Gastrocnemius medialis (tissue), 4 donors: ENCODE results near the gene ARF3. TPM values are rescaled to one million over a fixed set of nuclear protein-coding genes. Genes with fewer than 3 reads are reported as not detected.

Experiments
- ATAC-seq, 2 donors: fragments of 150-250 bp; one replicate each; pipeline ENCODE4 v1.9.1; 2016
- DNase-seq, 2 donors: peaks; one replicate each; pipeline ENCODE4 v3.0.0-alpha.2; 2019
- H3K27ac ChIP-seq, 4 donors: fragments of 200-600 bp; sonication (generic); 1 replicate in 1 of 4; 2 replicates in 3 of 4; pipeline ENCODE4 v1.5.1; 2016 to 2018; ENCODE audit warnings: mild to moderate bottlenecking in 2 of 4, moderate library complexity in 1 of 4
- H3K27me3 ChIP-seq, 3 donors: fragments of 200-600 bp; sonication (generic) in 2 of 3; 1 replicate in 1 of 3; 2 replicates in 2 of 3; pipeline versions ENCODE4 v1.5.1 to v1.6.0; 2016 to 2019; ENCODE audit warnings: mild to moderate bottlenecking in 1 of 3, moderate library complexity in 1 of 3
- H3K36me3 ChIP-seq, 2 donors: fragments of 200-600 bp; sonication (generic) in 1 of 2; one replicate each; pipeline ENCODE4 v1.5.1; 2017 to 2018
- H3K4me1 ChIP-seq, 2 donors: fragments of 200-600 bp; sonication (generic) in 1 of 2; one replicate each; pipeline ENCODE4 v1.5.1; 2016 to 2017; ENCODE audit warnings: mild to moderate bottlenecking in 2 of 2
- H3K4me3 ChIP-seq, 4 donors: fragments of 200-600 bp; sonication (generic) in 3 of 4; 1 replicate in 1 of 4; 2 replicates in 3 of 4; pipeline ENCODE4 v1.5.1; 2016 to 2019; ENCODE audit warnings: mild to moderate bottlenecking in 2 of 4
- H3K9me3 ChIP-seq, 3 donors: fragments of 200-600 bp; sonication (generic) in 2 of 3; 1 replicate in 1 of 3; 2 replicates in 2 of 3; pipeline ENCODE4 v1.5.1; 2016 to 2019
- CTCF ChIP-seq, 5 experiments: fragments of 450-650 bp in 3 of 5; fragments of 200-600 bp in 2 of 5; sonication (generic) in 2 of 5; IDR thresholded peaks in 4 of 5; conservative IDR thresholded peaks in 1 of 5; 1 replicate in 4 of 5; 2 replicates in 1 of 5; pipeline ENCODE4 v1.5.1; 2016 to 2019; ENCODE audit warnings: antibody characterized with exemption in 5 of 5, mild to moderate bottlenecking in 3 of 5, moderate library complexity in 3 of 5
- POLR2A ChIP-seq, 2 donors: fragments of 450-650 bp; IDR thresholded peaks; one replicate each; pipeline ENCODE4 v1.6.1; 2017; ENCODE audit warnings: antibody characterized with exemption in 2 of 2, mild to moderate bottlenecking in 2 of 2, moderate library complexity in 2 of 2
- in situ Hi-C, 4 donors: fragments of 200-750 bp; cut with MboI; loops; one replicate each; pipeline versions ENCODE4 v1.15.0 to v1.8.0; 2017; ENCODE audit warnings: low sequenced_read_pairs in 4 of 4
- intact Hi-C: fragments of 100-400 bp; cut with DNase I; formaldehyde crosslinking; loops from one replicate; pipeline ENCODE4 v1.15.1; 2023; ENCODE audit warnings: low total_unique reads
- total RNA-seq, 4 donors: library from RNA; depleted of rRNA; stranded (reverse); fragments of >200 nt; gene quantifications; one replicate each; pipeline versions ENCODE4 v1.1.0 to v1.2.3, GENCODE V29; 2016

The ARF3 gene
- total RNA-seq, 4 donors from 2014 or later, result 4.9 to 17.2 (median 13.5) TPM

- peak; percentile 55 to 66 for ATAC-seq
- intact Hi-C loops (no loop called here), in situ Hi-C loops (no loop called here)
Observed at GRCh38 chr12:48956279-48957140, 777 bp downstream of the ARF3 start.

GRCh38 chr12:48954841-48955501, 2.3 kb downstream of the ARF3 start:
- Histone ChIP-seq H3K9me3 (no peaks in the 10 kb centered on the region), H3K36me3 (no peaks in the 10 kb centered on the region), H3K4me3 (no peak overlapping the region), H3K27me3 (no peaks in the 10 kb centered on the region), H3K4me1 (peaks cover 15 to 16% of the 10 kb centered on the region in 2 donors), H3K27ac (no peak overlapping the region)
- no peak for TF ChIP-seq POLR2A (IDR thresholded peaks at IDR 0.05)
- DNase-seq, result no peak
- ATAC-seq, result no peak
- intact Hi-C loops (no loop called here), in situ Hi-C loops (no loop called here)

More at GRCh38 chr12:48956279-48957140, 777 bp downstream of the ARF3 start:
- H3K4me3 ChIP-seq, result peak overlapping the region; percentile 86 to 100 (median 88)
- H3K4me1 ChIP-seq, result peaks cover 15 to 16% of the 10 kb centered on the region in 2 donors
- H3K9me3 ChIP-seq, result no peaks in the 10 kb centered on the region
- peak overlapping the region; percentile 58 to 81 (median 74) for H3K27ac ChIP-seq
- no peaks in the 10 kb centered on the region for H3K36me3 ChIP-seq
- peaks cover 0 to 4% (median 0%) of the 10 kb centered on the region in 3 donors for H3K27me3 ChIP-seq
- TF ChIP-seq CTCF (IDR thresholded peaks at IDR 0.05 in 4 of 5, conservative IDR thresholded peaks at IDR 0.05 in 1 of 5), result no peak
- TF ChIP-seq POLR2A (IDR thresholded peaks at IDR 0.05), result peak in 1 of 2 donors; percentile 14
- peak; percentile 62 to 68 for DNase-seq

GRCh38 chr12:48954061-48954460, 3.2 kb downstream of the ARF3 start:
- Histone ChIP-seq H3K36me3 (no peaks in the 10 kb centered on the region), H3K9me3 (no peaks in the 10 kb centered on the region), H3K4me3 (no peak overlapping the region), H3K4me1 (peaks cover 15 to 16% of the 10 kb centered on the region in 2 donors), H3K27me3 (no peaks in the 10 kb centered on the region), H3K27ac (no peak overlapping the region)
- intact Hi-C loops, result no loop called here
- TF ChIP-seq CTCF (IDR thresholded peaks at IDR 0.05 in 4 of 5, conservative IDR thresholded peaks at IDR 0.05 in 1 of 5) (no peak), POLR2A (IDR thresholded peaks at IDR 0.05) (no peak)
- no peak for ATAC-seq
- in situ Hi-C loops, result no loop called here
- DNase-seq, result no peak

GRCh38 chr12:48952691-48953090, 4.6 kb downstream of the ARF3 start:
- intact Hi-C loops (no loop called here), in situ Hi-C loops (no loop called here)
- H3K27ac ChIP-seq, result no peak overlapping the region

More at GRCh38 chr12:48952691-48953090, 4.6 kb downstream of the ARF3 start:
- Histone ChIP-seq H3K9me3 (no peaks in the 10 kb centered on the region), H3K4me1 (peaks cover 11 to 12% of the 10 kb centered on the region in 2 donors), H3K27me3 (no peaks in the 10 kb centered on the region), H3K36me3 (no peaks in the 10 kb centered on the region), H3K4me3 (no peak overlapping the region)
- TF ChIP-seq POLR2A (IDR thresholded peaks at IDR 0.05) (no peak), CTCF (IDR thresholded peaks at IDR 0.05 in 4 of 5, conservative IDR thresholded peaks at IDR 0.05 in 1 of 5) (no peak)
- no peak for ATAC-seq
- DNase-seq, result no peak
